ENCODE measurements around the gene SKAP1.

DNA sequence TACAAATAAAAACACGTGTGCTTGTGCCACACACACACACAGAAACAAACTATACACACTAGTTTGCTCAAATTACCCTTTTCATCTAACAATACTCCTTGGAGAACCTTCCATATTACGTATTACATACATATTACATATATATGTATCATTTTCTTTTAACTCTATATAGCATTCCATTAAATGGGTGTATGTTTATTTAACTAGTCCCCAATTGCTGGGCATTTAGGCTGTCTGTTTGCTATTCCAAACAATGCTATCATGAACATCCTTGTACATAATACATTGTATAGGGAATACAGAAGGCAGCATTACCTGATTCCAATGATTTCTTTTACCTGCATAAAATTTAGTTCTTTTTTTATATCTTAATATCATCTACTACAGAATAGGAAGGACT is 73.1 kb downstream of the SKAP1 start:
- TF ChIP-seq, protein P1, sequence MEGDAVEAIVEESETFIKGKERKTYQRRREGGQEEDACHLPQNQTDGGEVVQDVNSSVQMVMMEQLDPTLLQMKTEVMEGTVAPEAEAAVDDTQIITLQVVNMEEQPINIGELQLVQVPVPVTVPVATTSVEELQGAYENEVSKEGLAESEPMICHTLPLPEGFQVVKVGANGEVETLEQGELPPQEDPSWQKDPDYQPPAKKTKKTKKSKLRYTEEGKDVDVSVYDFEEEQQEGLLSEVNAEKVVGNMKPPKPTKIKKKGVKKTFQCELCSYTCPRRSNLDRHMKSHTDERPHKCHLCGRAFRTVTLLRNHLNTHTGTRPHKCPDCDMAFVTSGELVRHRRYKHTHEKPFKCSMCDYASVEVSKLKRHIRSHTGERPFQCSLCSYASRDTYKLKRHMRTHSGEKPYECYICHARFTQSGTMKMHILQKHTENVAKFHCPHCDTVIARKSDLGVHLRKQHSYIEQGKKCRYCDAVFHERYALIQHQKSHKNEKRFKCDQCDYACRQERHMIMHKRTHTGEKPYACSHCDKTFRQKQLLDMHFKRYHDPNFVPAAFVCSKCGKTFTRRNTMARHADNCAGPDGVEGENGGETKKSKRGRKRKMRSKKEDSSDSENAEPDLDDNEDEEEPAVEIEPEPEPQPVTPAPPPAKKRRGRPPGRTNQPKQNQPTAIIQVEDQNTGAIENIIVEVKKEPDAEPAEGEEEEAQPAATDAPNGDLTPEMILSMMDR (IDR thresholded peaks at IDR 0.05): no peak
- no peak for TF ChIP-seq POLR2A (IDR thresholded peaks at IDR 0.05)

All from thyroid gland (tissue), 4 donors.